Inferior parietal cortex (tissue), 1 donor: ENCODE measurements around the gene CHGA.

ENCODE experiments used
- DNase-seq: peaks from one replicate; pipeline ENCODE4 v3.0.0-alpha.2; 2016; ENCODE audit errors: extremely low spot score

CHGA gene

GRCh38 chr14:92903359-92903758 is 19.6 kb upstream of the CHGA start:
- no peak for DNase-seq

DNA sequence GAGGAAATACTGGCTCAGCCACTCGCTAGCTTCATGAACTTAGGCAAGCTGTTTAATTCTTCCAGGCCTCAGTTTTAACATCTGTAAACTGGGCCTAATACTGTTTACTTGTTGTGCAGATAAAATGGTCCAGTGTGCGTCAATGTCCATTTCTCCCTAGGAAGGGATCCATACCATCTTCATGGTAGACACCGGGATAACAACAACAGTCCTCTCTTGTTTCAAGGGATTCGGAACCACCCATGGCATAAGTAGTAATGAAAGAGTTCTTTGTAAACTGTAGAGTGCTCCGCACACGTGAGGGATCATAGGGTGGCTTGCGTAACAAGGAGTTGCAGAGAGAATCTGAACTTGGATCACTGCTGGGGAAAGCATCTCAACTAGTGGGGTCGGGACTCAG is 17.3 kb upstream of the CHGA start:
- DNase-seq: no peak

DNA sequence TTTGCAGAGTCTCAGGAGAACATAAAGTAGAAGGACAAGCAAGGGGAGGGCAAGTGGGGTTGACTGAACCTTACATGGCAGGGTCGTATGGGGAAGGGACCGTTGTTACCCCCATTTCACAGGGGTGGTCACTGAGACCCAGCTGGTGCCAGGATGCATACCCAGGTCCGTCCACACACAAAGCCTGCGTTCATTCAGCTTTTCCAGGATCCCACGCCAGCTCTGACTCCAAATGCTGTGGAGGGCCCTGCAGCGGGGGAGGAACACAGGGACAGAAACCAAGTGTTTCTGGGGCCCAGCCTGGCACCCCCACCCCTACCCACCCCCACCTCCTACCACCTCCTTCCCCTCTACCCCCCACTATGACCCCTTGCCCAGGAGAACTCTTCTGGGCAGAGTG is 16.5 kb upstream of the CHGA start:
- no peak for DNase-seq

DNA sequence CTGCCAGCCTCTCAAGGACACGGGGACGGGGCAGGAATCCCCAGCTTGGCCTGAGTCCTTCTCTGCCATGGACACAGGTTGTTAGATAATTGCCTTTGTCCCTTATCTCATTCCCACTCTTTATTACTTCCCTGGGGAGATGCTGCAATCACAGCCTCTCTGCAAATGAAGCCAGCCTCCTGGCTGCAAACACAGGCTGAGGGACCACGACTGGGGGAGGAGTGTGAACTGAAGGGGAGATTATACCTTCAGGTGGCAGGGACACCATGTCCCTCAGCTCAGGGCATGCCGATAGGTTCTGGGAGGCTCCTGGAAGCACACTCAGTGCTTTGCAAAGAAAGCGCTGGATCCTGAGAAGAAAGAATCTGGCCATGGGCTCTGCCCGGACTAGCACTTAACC is 16.1 kb upstream of the CHGA start:
- no peak for DNase-seq

DNA sequence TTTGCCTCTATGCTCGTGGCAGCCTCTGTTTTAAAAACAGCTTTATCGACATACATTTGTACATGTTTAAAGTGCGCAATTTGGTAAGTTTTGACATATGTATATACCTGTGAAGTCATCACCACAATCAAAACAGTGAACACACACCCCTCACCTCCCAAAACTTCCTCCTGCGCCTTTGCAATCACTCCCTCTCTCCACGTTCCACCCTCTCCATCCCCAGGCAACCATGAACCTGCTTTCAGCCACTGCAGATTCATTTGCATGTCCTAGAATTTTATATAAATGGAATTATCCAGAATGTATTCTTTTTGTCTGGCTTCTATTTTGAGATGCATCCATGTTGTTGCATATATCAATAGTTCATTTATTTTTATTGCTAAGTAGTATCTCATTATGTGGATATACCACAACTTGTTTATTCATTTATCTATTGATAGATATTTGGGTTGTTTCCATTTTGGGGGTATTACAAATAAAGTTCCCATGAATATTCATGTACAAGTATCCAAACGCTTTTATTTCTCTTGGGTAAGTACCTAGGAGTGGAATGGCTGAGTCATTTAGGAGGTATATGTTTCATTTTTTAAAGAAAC is 15.5 kb upstream of the CHGA start:
- no peak for DNase-seq

- DNase-seq: no peak
Observed at GRCh38 chr14:92914087-92914656, 8.8 kb upstream of the CHGA start.

- DNase-seq: no peak
Observed at GRCh38 chr14:92916201-92916600, 6.7 kb upstream of the CHGA start.

GRCh38 chr14:92917041-92917940 is 5.7 kb upstream of the CHGA start:
- DNase-seq: no peak

GRCh38 chr14:92917956-92918355 is 5.0 kb upstream of the CHGA start:
- DNase-seq: no peak

- no peak for DNase-seq
Observed at GRCh38 chr14:92920001-92920400, 2.9 kb upstream of the CHGA start.

GRCh38 chr14:92922155-92922735 is 705 bp upstream of the CHGA start:
- DNase-seq: no peak

DNA sequence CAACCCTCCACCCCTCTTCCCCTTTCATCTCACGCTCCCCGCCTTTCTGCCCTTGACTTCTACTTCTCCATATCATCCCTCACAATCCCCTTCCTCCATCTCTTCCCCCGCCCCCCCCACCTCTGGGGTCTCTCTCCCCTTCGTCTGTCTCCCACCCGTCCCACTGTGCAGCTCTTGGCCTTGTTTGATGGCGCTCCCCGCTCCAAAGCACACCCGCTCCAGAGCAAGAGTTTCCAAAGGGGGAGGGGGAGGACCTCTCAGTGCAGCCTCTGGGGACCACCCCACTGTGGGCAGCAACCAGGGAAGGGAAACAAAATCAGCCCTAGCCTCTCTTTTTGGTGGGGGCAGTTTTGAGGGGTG is 774 bp downstream of the CHGA start:
- no peak for DNase-seq

DNA sequence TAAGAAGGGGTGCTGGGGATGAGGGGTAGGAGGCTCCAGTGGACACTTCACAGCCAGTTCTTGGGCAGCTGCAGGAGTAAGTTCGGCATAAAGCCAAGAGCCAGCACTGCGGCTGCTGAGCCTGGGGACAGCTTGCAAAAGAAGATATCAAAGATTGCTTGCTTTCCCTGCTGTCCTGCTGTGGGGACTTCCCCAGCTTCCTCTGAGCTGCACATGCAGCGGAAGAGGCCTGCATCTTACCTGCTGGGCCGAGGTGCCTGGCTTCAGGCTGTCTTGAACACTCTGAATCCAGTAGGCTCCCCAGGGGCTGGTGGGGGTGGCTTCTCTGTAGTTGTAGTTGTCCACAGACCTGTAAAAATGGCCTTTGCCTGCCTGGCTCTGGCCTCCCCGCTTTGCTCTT is 1.3 kb downstream of the CHGA start:
- no peak for DNase-seq

GRCh38 chr14:92925446-92925845 is 2.5 kb downstream of the CHGA start:
- DNase-seq: no peak

DNA sequence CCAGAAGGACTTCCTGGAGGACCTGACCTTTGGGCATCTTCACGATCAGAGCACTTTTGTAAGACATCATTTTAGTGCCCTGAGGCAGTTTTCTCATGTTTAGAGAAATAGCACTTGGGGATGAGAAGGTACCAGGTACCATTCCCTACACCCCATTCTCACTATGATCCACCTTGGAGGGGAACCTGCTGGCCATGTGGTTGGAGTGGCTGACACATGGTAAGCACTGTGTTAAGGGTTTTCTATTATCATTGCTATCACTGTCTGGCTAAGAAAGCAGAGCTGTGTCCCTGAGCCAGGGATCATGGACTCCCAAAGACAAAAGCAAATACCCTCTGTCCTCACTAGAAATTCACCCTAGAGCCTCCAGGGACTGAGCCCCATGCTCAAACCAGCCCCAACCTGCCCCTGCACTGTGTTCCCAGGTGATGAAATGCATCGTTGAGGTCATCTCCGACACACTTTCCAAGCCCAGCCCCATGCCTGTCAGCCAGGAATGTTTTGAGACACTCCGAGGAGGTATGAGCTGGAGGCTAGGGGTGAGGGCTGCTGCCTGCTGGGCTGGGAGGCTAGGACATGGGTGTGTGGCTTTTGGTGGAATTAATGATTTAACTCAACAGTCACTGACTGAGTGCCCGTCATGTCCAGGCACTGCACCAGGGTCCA is 3.4 kb downstream of the CHGA start:
- no peak for DNase-seq

GRCh38 chr14:92926931-92927330 is 4.0 kb downstream of the CHGA start:
- DNase-seq: no peak

GRCh38 chr14:92927349-92928257 is 4.7 kb downstream of the CHGA start:
- DNase-seq: no peak

GRCh38 chr14:92928258-92928629 is 5.3 kb downstream of the CHGA start:
- no peak for DNase-seq

GRCh38 chr14:92928961-92929688 is 6.2 kb downstream of the CHGA start:
- no peak for DNase-seq
